Measurements from ENCODE around the gene ZNF697. TPM values are rescaled to one million over a fixed set of nuclear protein-coding genes. Genes with fewer than 3 reads are reported as not detected.

ZNF697 gene
- total RNA-seq, 4 donors from 2014 or later, result 2.3 to 5.4 (median 3.6) TPM

- no peak overlapping the region for H3K4me3 ChIP-seq (ENCODE audit: low read depth, poor library complexity, severe bottlenecking)
- 24 to 37% methylated on average over 3 of the region's 3 CpGs for WGBS, 2 donors
- TF ChIP-seq CTCF (IDR thresholded peaks at IDR 0.05) (no peak), POLR2A (IDR thresholded peaks at IDR 0.05) (no peak)
- no peak for DNase-seq (ENCODE audit: low spot score in 2 of 2)
- intact Hi-C loops (cut with DNase I; ENCODE audit: low total_unique reads), result no loop called here
These were observed 21.2 kb downstream of the ZNF697 start for GRCh38 chr1:119626841-119627240.

GRCh38 chr1:119626011-119626545 lies 22.0 kb downstream of the ZNF697 start:
- H3K4me3 ChIP-seq (ENCODE audit: low read depth, poor library complexity, severe bottlenecking), result no peak overlapping the region
- TF ChIP-seq POLR2A (IDR thresholded peaks at IDR 0.05), result no peak
- DNase-seq (ENCODE audit: low spot score in 2 of 2), result no peak
- intact Hi-C loops (cut with DNase I; ENCODE audit: low total_unique reads), result no loop called here
- 76 to 79% methylated on average over 3 of the region's 3 CpGs for WGBS, 2 donors

GRCh38 chr1:119623678-119624077 lies 24.4 kb downstream of the ZNF697 start:
- DNase-seq (ENCODE audit: low spot score in 2 of 2), result no peak
- WGBS, 2 donors, result 88 to 93% methylated on average over 20 to 29 of the region's 30 CpGs
- intact Hi-C loops (cut with DNase I; ENCODE audit: low total_unique reads), result no loop called here

GRCh38 chr1:119623193-119623515 lies 24.9 kb downstream of the ZNF697 start:
- no peak overlapping the region for H3K4me3 ChIP-seq (ENCODE audit: low read depth, poor library complexity, severe bottlenecking)
- DNase-seq (ENCODE audit: low spot score in 2 of 2), result no peak
- intact Hi-C loops (cut with DNase I; ENCODE audit: low total_unique reads), result no loop called here
- TF ChIP-seq POLR2A (IDR thresholded peaks at IDR 0.05), result no peak
- no peak for TF ChIP-seq CTCF (IDR thresholded peaks at IDR 0.05)
- WGBS, 2 donors, result 90 to 94% methylated on average over 9 to 44 of the region's 45 CpGs

More at GRCh38 chr1:119623678-119624077, 24.4 kb downstream of the ZNF697 start:
- no peak for TF ChIP-seq CTCF (IDR thresholded peaks at IDR 0.05)
- no peak for TF ChIP-seq POLR2A (IDR thresholded peaks at IDR 0.05)
- no peak overlapping the region for H3K4me3 ChIP-seq (ENCODE audit: low read depth, poor library complexity, severe bottlenecking)

GRCh38 chr1:119622311-119623192 lies 25.5 kb downstream of the ZNF697 start:
- H3K4me3 ChIP-seq (ENCODE audit: low read depth, poor library complexity, severe bottlenecking), result no peak overlapping the region
- 96 to 97% methylated on average over 63 to 64 of the region's 67 CpGs for WGBS, 2 donors
- intact Hi-C loops (cut with DNase I; ENCODE audit: low total_unique reads), result no loop called here
- no peak for DNase-seq (ENCODE audit: low spot score in 2 of 2)
- TF ChIP-seq CTCF (IDR thresholded peaks at IDR 0.05) (no peak), POLR2A (IDR thresholded peaks at IDR 0.05) (no peak)

- TF ChIP-seq CTCF (IDR thresholded peaks at IDR 0.05), result no peak
- no peak for TF ChIP-seq POLR2A (IDR thresholded peaks at IDR 0.05)
- intact Hi-C loops (cut with DNase I; ENCODE audit: low total_unique reads), result no loop called here
- H3K4me3 ChIP-seq (ENCODE audit: low read depth, poor library complexity, severe bottlenecking), result no peak overlapping the region
- WGBS, 2 donors, result 65 to 80% methylated on average over 4 of the region's 4 CpGs
- no peak for DNase-seq (ENCODE audit: low spot score in 2 of 2)
These were observed 26.4 kb downstream of the ZNF697 start for GRCh38 chr1:119621705-119622104.

All from lower leg skin (tissue), 4 donors.